ENCODE data around the gene SIPA1L3. TPM values are rescaled to one million over a fixed set of nuclear protein-coding genes. Genes with fewer than 3 reads are reported as not detected.

Gene SIPA1L3
- total and polyA plus RNA-seq, 2 experiments from 2014 or later: 13.7 to 23.3 TPM

DNA sequence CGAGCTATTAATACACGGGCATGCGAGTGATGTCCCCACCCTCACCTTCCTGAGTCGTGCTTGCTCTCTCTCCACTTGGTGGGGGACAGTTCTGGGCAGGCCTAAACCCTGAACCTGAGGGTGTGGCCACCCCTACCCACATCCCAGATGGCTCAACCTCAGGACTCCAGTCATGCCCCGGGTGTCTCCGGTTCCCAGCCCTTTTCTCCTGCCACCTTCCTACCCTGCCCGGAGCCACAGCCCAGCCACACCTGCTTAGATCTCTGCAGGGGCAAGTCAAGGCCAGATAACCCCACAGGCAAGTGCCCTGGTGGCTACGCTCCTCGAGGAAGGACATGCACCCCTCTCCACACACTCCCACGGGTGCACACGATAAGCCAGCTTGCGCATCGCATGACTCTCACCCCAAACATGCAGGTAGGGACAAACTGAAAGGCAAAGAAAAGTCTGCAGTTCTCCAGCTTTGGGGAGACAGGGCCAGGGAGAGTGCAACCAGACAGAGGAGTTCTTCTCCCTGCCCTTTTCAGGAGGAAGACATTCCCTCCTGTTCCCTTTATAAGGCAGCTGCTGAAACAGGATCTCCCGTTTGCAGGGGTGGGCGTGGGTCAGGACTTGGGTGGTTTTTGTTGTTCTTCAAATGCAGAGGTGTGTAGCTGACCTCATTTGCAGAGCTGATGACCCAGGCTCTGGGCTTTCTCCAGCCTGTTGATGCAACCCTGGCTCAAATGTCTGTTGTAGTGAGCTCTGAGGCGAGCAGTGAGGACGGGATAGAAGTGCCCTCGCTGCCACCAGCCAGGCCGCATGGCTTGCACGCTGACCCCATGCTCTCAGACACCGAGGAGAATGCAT lies 228.4 kb downstream of the SIPA1L3 start:
- DNase-seq (ENCODE audit: low spot score): no peak
- H2AFZ ChIP-seq: no peak overlapping the region
- WGBS (ENCODE audit: low lambda C conversion rate, missing lambda C conversion rate): 88% methylated on average over 21 of the region's 21 CpGs
- TF ChIP-seq, protein P1, sequence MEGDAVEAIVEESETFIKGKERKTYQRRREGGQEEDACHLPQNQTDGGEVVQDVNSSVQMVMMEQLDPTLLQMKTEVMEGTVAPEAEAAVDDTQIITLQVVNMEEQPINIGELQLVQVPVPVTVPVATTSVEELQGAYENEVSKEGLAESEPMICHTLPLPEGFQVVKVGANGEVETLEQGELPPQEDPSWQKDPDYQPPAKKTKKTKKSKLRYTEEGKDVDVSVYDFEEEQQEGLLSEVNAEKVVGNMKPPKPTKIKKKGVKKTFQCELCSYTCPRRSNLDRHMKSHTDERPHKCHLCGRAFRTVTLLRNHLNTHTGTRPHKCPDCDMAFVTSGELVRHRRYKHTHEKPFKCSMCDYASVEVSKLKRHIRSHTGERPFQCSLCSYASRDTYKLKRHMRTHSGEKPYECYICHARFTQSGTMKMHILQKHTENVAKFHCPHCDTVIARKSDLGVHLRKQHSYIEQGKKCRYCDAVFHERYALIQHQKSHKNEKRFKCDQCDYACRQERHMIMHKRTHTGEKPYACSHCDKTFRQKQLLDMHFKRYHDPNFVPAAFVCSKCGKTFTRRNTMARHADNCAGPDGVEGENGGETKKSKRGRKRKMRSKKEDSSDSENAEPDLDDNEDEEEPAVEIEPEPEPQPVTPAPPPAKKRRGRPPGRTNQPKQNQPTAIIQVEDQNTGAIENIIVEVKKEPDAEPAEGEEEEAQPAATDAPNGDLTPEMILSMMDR (IDR thresholded peaks at IDR 0.05; ENCODE audit: poor library complexity): no peak
- TF ChIP-seq EZH2 (IDR thresholded peaks at IDR 0.05; ENCODE audit: borderline replicate concordance) (no peak), EZH2phosphoT487 (IDR thresholded peaks at IDR 0.05; ENCODE audit: low read depth, severe bottlenecking, unreplicated experiment) (no peak)
- H3K27ac ChIP-seq: no peak overlapping the region
- H4K20me1 ChIP-seq (ENCODE audit: insufficient read depth, poor library complexity, severe bottlenecking): no peaks in the 10 kb centered on the region
- H3K79me2 ChIP-seq: no peaks in the 10 kb centered on the region
- no peaks in the 10 kb centered on the region for H3K36me3 ChIP-seq (replicated peaks; ENCODE audit: insufficient read depth, low read depth)
- H3K9me3 ChIP-seq (ENCODE audit: low read depth): no peaks in the 10 kb centered on the region
- H3K27me3 ChIP-seq: no peaks in the 10 kb centered on the region
- no peak overlapping the region for H3K4me2 ChIP-seq
- no peak overlapping the region for H3K4me3 ChIP-seq
- no peaks in the 10 kb centered on the region for H3K9me2 ChIP-seq (replicated peaks; ENCODE audit: insufficient read depth)
- no peaks in the 10 kb centered on the region for H3K4me1 ChIP-seq (ENCODE audit: insufficient read depth)

DNA sequence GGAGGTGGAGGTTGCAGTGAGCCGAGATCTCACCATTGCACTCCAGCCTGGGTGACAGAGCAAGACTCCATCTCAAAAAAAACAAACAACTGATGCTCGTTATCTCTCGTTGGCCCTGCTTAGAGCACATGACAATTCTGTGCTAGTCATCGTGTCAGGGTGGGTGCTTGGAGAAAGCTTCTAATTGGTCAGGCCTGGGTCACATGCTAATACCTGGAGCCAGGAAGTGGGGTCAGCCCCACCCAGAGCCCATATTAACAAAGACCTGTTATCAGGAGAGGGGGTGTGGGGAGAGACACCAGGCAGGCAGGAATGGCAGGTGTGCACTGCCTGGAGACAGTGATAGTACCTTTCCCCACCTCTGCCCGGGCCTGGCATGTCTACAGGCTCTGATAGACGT lies 232.1 kb downstream of the SIPA1L3 start:
- H3K36me3 ChIP-seq (replicated peaks; ENCODE audit: insufficient read depth, low read depth): no peaks in the 10 kb centered on the region
- H3K4me1 ChIP-seq (ENCODE audit: insufficient read depth): no peaks in the 10 kb centered on the region
- no peaks in the 10 kb centered on the region for H3K9me2 ChIP-seq (replicated peaks; ENCODE audit: insufficient read depth)
- H3K27ac ChIP-seq: no peak overlapping the region
- no peaks in the 10 kb centered on the region for H3K27me3 ChIP-seq
- no peak overlapping the region for H3K4me3 ChIP-seq
- no peak overlapping the region for H2AFZ ChIP-seq
- no peak for DNase-seq (ENCODE audit: low spot score)
- no peaks in the 10 kb centered on the region for H3K9me3 ChIP-seq (ENCODE audit: low read depth)
- no peak overlapping the region for H3K4me2 ChIP-seq
- H4K20me1 ChIP-seq (ENCODE audit: insufficient read depth, poor library complexity, severe bottlenecking): no peaks in the 10 kb centered on the region
- no peaks in the 10 kb centered on the region for H3K79me2 ChIP-seq
- no peak for TF ChIP-seq EZH2phosphoT487 (IDR thresholded peaks at IDR 0.05; ENCODE audit: low read depth, severe bottlenecking, unreplicated experiment)
- TF ChIP-seq, protein P1 (IDR thresholded peaks at IDR 0.05; ENCODE audit: poor library complexity): no peak
- no peak for TF ChIP-seq EZH2 (IDR thresholded peaks at IDR 0.05; ENCODE audit: borderline replicate concordance)
- WGBS (ENCODE audit: low lambda C conversion rate, missing lambda C conversion rate): 86% methylated on average over 6 of the region's 6 CpGs

DNA sequence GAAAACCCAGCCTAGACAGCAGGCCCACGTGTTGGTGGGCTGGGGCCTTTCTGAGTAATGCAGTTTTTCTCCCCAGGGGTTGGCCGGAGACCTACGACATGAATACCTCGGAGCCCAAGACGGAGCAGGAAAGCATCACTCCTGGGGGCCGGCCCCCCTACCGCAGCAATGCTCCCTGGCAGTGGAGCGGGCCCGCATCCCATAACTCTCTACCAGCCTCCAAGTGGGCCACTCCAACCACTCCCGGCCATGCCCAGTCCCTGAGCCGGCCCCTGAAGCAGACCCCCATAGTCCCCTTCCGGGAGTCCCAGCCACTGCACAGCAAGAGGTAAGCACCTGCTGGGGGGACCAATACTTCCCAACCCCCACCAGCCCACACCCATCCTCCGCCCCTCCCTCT lies 234.1 kb downstream of the SIPA1L3 start:
- no peak for DNase-seq (ENCODE audit: low spot score)
- H3K4me3 ChIP-seq: no peak overlapping the region
- TF ChIP-seq, protein P1 (IDR thresholded peaks at IDR 0.05; ENCODE audit: poor library complexity): no peak
- TF ChIP-seq EZH2 (IDR thresholded peaks at IDR 0.05; ENCODE audit: borderline replicate concordance) (no peak), EZH2phosphoT487 (IDR thresholded peaks at IDR 0.05; ENCODE audit: low read depth, severe bottlenecking, unreplicated experiment) (no peak)
- H3K4me2 ChIP-seq: no peak overlapping the region
- 92% methylated on average over 12 of the region's 13 CpGs for WGBS (ENCODE audit: low lambda C conversion rate, missing lambda C conversion rate)
- H3K4me1 ChIP-seq (ENCODE audit: insufficient read depth): no peaks in the 10 kb centered on the region
- H3K27me3 ChIP-seq: no peaks in the 10 kb centered on the region
- no peaks in the 10 kb centered on the region for H3K9me2 ChIP-seq (replicated peaks; ENCODE audit: insufficient read depth)
- H4K20me1 ChIP-seq (ENCODE audit: insufficient read depth, poor library complexity, severe bottlenecking): no peaks in the 10 kb centered on the region
- H3K9me3 ChIP-seq (ENCODE audit: low read depth): no peaks in the 10 kb centered on the region
- no peaks in the 10 kb centered on the region for H3K79me2 ChIP-seq
- no peak overlapping the region for H2AFZ ChIP-seq
- no peaks in the 10 kb centered on the region for H3K36me3 ChIP-seq (replicated peaks; ENCODE audit: insufficient read depth, low read depth)
- H3K27ac ChIP-seq: no peak overlapping the region
